Hepatocyte (in vitro differentiated cells): ENCODE data around the gene TIMMDC1.
"Not testable (repeated sequence)": the region's sequence is repeated elsewhere in the genome, so short reads cannot be mapped to it uniquely, and the experiment has no call there.

ENCODE experiments used
- EZH2 ChIP-seq: fragments of 200-600 bp; sonication (generic); IDR thresholded peaks from 2 replicates; pipeline ENCODE4 v1.6.1; 2016; ENCODE audit warnings: antibody characterized with exemption, mild to moderate bottlenecking, borderline replicate concordance
- EZH2phosphoT487 ChIP-seq: fragments of 200-600 bp; sonication (generic); IDR thresholded peaks from one replicate; pipeline ENCODE4 v1.6.1; 2018; ENCODE audit warnings: antibody characterized with exemption, mild to moderate bottlenecking, low read depth, moderate library complexity; ENCODE audit not compliant: unreplicated experiment, severe bottlenecking
- TF ChIP-seq, protein P1 (sequence below): fragments of 200-600 bp; sonication (generic); IDR thresholded peaks from 2 replicates; pipeline ENCODE4 v1.5.1; 2016; ENCODE audit warnings: antibody characterized with exemption, mild to moderate bottlenecking; ENCODE audit not compliant: poor library complexity

DNA sequence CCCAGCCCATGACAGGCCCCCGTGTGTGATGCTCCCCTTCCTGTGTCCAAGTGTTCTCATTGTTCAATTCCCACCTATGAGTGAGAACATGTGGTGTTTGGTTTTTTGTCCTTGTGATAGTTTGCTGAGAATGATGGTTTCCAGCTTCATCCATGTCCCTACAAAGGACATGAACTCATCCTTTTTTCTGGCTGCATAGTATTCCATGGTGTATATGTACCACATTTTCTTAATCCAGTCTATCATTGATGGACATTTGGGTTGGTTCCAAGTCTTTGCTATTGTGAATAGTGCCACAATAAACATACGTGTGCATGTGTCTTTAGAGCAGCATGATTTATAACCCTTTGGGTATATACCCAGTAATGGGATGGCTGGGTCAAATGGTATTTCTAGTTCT is 65.0 kb downstream of the TIMMDC1 start:
- TF ChIP-seq EZH2phosphoT487, EZH2: not testable (repeated sequence)
- TF ChIP-seq, protein P1, sequence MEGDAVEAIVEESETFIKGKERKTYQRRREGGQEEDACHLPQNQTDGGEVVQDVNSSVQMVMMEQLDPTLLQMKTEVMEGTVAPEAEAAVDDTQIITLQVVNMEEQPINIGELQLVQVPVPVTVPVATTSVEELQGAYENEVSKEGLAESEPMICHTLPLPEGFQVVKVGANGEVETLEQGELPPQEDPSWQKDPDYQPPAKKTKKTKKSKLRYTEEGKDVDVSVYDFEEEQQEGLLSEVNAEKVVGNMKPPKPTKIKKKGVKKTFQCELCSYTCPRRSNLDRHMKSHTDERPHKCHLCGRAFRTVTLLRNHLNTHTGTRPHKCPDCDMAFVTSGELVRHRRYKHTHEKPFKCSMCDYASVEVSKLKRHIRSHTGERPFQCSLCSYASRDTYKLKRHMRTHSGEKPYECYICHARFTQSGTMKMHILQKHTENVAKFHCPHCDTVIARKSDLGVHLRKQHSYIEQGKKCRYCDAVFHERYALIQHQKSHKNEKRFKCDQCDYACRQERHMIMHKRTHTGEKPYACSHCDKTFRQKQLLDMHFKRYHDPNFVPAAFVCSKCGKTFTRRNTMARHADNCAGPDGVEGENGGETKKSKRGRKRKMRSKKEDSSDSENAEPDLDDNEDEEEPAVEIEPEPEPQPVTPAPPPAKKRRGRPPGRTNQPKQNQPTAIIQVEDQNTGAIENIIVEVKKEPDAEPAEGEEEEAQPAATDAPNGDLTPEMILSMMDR = not testable (repeated sequence)
